Renal cortex interstitium (tissue), 11 donors: ENCODE measurements around the gene HMGXB4. TPM values are rescaled to one million over a fixed set of nuclear protein-coding genes. Genes with fewer than 3 reads are reported as not detected.

ENCODE experiments used
- DNase-seq, 11 donors: peaks; one replicate each; pipeline ENCODE4 v3.0.0-alpha.2; 2013; ENCODE audit warnings: low read depth in 9 of 11, low spot score in 4 of 11; ENCODE audit errors: extremely low read depth in 1 of 11
- polyA plus RNA-seq, 3 donors: library from polyadenylated mRNA; unstranded; fragments of 120-200 nt; gene quantifications; one replicate each; pipeline ENCODE4 v1.2.1, GENCODE V29; 2013; ENCODE audit not compliant: insufficient read length in 3 of 3

The HMGXB4 gene
- polyA plus RNA-seq, 3 donors = 26.0 to 31.3 (median 28.1) TPM

GRCh38 chr22:35301372-35301874 lies 44.1 kb downstream of the HMGXB4 start:
- no peak for DNase-seq

- no peak for DNase-seq
Observed at GRCh38 chr22:35303029-35303624, 45.8 kb downstream of the HMGXB4 start.

GRCh38 chr22:35305525-35306070 lies 48.3 kb downstream of the HMGXB4 start:
- DNase-seq = no peak

- no peak for DNase-seq
Observed at GRCh38 chr22:35306350-35306967, 49.2 kb downstream of the HMGXB4 start.

- DNase-seq = no peak
Observed at GRCh38 chr22:35307372-35307771, 50.1 kb downstream of the HMGXB4 start.

- no peak for DNase-seq
Observed at GRCh38 chr22:35307892-35308291, 50.6 kb downstream of the HMGXB4 start.

GRCh38 chr22:35308480-35309021 lies 51.3 kb downstream of the HMGXB4 start:
- DNase-seq = no peak

GRCh38 chr22:35310556-35311550 lies 53.6 kb downstream of the HMGXB4 start:
- no peak for DNase-seq

- no peak for DNase-seq
Observed at GRCh38 chr22:35311551-35311999, 54.3 kb downstream of the HMGXB4 start.

GRCh38 chr22:35312198-35313059 lies 55.1 kb downstream of the HMGXB4 start:
- no peak for DNase-seq

- DNase-seq = peak in 3 of 11 donors; percentile 25 to 36 (median 34)
Observed at GRCh38 chr22:35313311-35314121, 56.2 kb downstream of the HMGXB4 start.

- DNase-seq = no peak
Observed at GRCh38 chr22:35314161-35314942, 57.1 kb downstream of the HMGXB4 start.

GRCh38 chr22:35315141-35315854 lies 58.0 kb downstream of the HMGXB4 start:
- no peak for DNase-seq

GRCh38 chr22:35315855-35316745 lies 58.8 kb downstream of the HMGXB4 start:
- no peak for DNase-seq

GRCh38 chr22:35316751-35317150 lies 59.5 kb downstream of the HMGXB4 start:
- DNase-seq = no peak
